Measurements from ENCODE around the gene MED8. TPM values are rescaled to one million over a fixed set of nuclear protein-coding genes. Genes with fewer than 3 reads are reported as not detected.

MED8 gene
- total RNA-seq, 1 donor from 2014 or later: 37.3 TPM

DNA sequence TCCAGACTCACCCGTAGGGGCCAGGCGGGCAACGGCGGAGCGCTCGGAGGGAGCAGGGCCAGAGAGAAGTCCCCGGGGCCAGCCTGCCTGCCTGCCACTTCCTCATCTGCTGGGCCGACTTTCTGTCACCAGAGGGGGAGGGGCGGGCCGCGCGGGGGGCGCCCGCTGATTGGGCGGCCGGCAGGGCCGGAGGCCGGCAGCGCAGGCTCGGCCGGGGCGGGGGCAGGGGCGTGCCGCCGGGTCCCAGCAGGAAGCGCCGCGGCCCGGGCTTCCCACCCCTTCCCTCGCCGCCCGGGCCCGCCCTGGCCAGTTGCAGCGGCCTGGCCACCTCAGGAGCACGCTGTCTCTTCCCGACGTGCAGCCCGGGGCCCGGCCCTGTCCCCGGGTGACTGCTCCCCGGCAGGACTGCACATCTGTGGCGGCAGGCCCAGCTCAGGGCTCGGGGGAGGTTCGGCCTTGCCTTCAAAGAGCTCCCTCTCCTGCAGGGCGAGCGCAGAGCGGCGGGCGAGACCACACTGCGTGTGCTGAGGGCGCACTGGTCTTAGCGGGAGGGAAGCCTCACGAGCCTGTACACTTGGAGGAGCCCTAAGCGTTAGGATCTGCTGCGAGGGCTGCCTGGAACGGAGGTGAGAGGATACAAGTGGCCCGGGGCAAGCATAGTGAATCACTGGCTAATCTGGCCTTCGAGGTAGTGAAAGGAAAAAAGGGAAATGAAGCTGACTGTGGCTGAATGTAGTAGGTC lies 21.5 kb downstream of the MED8 start, which contains the start of gene ELOVL1:
ELOVL1 (minus strand) TSS at position 108 of the 742 bp plus-strand sequence. CDS start 2,402 bp downstream, outside the sequence.
- intact Hi-C loops (cut with DNase I): no loop called here

DNA sequence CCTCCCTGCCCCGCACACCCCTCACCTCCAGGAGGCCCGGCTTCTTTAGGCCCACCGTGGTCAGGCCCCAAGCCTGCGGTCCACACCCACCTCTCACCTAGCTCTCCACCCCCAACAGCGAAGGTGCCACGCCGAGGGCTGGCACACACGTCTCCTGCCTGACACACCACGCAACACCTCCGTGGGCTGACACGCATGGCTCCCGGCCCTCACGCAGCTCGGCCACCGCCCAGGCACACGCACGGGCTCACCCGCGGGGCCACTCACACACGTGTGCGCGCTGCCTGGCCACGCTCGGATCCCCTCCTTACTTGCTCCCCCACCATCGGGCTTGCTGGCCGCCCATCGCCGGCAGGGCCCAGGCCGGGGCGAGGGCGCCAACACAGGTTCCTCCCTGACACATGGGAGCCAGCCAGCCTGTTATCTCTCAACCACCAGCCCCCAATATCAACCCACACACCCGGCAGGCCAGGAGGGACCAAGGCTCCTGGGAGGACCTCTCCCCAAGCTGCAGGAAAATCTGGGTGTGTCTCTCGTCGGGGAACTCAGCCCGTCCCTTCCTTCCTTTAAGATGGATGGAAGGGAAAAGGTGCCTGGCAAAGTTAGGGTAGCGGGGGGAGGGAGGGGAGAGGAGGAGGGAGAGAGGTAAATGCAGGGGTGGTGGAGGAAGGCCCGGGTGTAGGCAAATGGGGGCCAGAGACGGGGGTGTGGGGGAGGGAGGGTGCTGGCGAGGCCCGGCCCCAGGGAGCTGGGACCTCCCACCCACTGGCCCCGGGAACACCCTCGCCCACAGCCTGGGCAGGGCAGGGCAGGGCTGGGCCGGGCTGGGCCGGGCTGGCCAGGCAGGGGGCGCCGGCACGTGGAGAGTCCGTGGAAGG lies 22.3 kb downstream of the MED8 start:
- H3K9me3 ChIP-seq: no peaks in the 10 kb centered on the region
- TF ChIP-seq, protein P1, sequence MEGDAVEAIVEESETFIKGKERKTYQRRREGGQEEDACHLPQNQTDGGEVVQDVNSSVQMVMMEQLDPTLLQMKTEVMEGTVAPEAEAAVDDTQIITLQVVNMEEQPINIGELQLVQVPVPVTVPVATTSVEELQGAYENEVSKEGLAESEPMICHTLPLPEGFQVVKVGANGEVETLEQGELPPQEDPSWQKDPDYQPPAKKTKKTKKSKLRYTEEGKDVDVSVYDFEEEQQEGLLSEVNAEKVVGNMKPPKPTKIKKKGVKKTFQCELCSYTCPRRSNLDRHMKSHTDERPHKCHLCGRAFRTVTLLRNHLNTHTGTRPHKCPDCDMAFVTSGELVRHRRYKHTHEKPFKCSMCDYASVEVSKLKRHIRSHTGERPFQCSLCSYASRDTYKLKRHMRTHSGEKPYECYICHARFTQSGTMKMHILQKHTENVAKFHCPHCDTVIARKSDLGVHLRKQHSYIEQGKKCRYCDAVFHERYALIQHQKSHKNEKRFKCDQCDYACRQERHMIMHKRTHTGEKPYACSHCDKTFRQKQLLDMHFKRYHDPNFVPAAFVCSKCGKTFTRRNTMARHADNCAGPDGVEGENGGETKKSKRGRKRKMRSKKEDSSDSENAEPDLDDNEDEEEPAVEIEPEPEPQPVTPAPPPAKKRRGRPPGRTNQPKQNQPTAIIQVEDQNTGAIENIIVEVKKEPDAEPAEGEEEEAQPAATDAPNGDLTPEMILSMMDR (IDR thresholded peaks at IDR 0.05): no peak
- H3K4me3 ChIP-seq: peak overlapping the region; percentile 83
- H3K27ac ChIP-seq: peak overlapping the region; percentile 96
- H3K4me1 ChIP-seq: peaks cover 24% of the 10 kb centered on the region
- H3K27me3 ChIP-seq: no peaks in the 10 kb centered on the region
- DNase-seq (peak; percentile 74), ATAC-seq (peak; percentile 82)
- intact Hi-C loops (cut with DNase I): no loop called here
- peaks cover 33% of the 10 kb centered on the region for H3K36me3 ChIP-seq

More for the DNA sequence above, 21.5 kb downstream of the MED8 start, which contains the start of gene ELOVL1:
- peak; percentile 95 for ATAC-seq
- TF ChIP-seq, protein P1 (IDR thresholded peaks at IDR 0.05): peak; percentile 23
- Histone ChIP-seq H3K27ac (peak within 1 kb of the TSS; percentile 96), H3K27me3 (no peaks in the 10 kb centered on the region), H3K4me3 (peak within 1 kb of the TSS; percentile 83), H3K4me1 (peaks cover 24% of the 10 kb centered on the region), H3K36me3 (peaks cover 24% of the 10 kb centered on the region), H3K9me3 (no peaks in the 10 kb centered on the region)
- peak; percentile 98 for DNase-seq

GRCh38 chr1:43366601-43367025 lies 23.0 kb downstream of the MED8 start:
- ATAC-seq (peak; percentile 0), DNase-seq (no peak)

DNA sequence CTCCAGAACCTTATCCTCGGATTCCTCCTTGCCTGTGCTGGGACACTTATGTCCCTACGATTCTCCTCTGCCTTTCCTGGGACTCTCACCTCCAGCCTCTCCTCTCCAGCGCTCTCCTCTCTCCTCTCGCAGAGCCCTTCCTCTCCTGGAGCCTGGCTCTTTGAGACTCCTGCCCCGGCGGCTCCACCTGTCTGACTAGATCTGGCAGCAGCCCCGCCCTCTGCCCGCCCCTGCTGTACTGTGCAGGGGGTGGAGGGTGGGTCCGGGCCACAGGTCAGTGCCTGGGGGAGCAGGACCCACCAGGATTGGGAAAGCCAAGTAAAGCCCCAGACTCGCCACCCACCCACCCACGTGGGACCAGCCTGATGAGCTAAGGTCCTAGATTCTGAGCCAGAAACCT lies 23.4 kb downstream of the MED8 start:
- H3K4me1 ChIP-seq: peaks cover 24% of the 10 kb centered on the region
- TF ChIP-seq, protein P1 (IDR thresholded peaks at IDR 0.05): no peak
- intact Hi-C loops (cut with DNase I): no loop called here
- peak overlapping the region; percentile 83 for H3K4me3 ChIP-seq
- ATAC-seq: peak; percentile 9
- peak; percentile 86 for DNase-seq
- peak overlapping the region; percentile 96 for H3K27ac ChIP-seq
- H3K27me3 ChIP-seq: no peaks in the 10 kb centered on the region
- H3K9me3 ChIP-seq: no peaks in the 10 kb centered on the region
- peaks cover 43% of the 10 kb centered on the region for H3K36me3 ChIP-seq

More at GRCh38 chr1:43366601-43367025, 23.0 kb downstream of the MED8 start:
- peaks cover 24% of the 10 kb centered on the region for H3K4me1 ChIP-seq
- peaks cover 39% of the 10 kb centered on the region for H3K36me3 ChIP-seq
- intact Hi-C loops (cut with DNase I): no loop called here
- H3K9me3 ChIP-seq: no peaks in the 10 kb centered on the region
- peak overlapping the region; percentile 83 for H3K4me3 ChIP-seq
- peak overlapping the region; percentile 96 for H3K27ac ChIP-seq
- H3K27me3 ChIP-seq: no peaks in the 10 kb centered on the region
- TF ChIP-seq, protein P1 (IDR thresholded peaks at IDR 0.05): no peak

DNA sequence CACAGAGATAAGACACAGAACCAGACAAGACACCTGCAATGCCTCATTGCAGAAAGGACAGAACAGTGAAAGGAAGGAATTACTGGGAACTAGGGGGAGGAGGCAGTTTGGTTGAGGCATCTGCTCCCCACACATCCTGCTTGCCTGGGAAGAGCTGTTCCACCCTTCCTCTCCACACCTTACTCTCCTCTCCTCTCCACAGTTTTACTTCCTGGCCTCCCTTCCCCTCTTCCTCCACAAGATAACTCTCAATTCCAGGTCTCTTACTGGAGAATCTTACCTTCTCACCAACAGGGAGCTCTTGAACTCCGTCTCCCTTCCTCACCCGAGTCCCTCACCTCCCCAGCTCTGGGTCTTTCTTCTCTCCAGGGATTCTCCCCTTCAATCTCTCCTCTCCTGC lies 23.9 kb downstream of the MED8 start:
- H3K36me3 ChIP-seq: peaks cover 46% of the 10 kb centered on the region
- H3K27ac ChIP-seq: no peak overlapping the region
- H3K4me3 ChIP-seq: no peak overlapping the region
- ATAC-seq: no peak
- peaks cover 24% of the 10 kb centered on the region for H3K4me1 ChIP-seq
- no peaks in the 10 kb centered on the region for H3K9me3 ChIP-seq
- H3K27me3 ChIP-seq: no peaks in the 10 kb centered on the region
- intact Hi-C loops (cut with DNase I): no loop called here
- DNase-seq: no peak
- TF ChIP-seq, protein P1 (IDR thresholded peaks at IDR 0.05): no peak
